Caco-2 (cell line): ENCODE results near the gene SDK2. TPM values are rescaled to one million over a fixed set of nuclear protein-coding genes. Genes with fewer than 3 reads are reported as not detected.

Source experiments
- BruUV-seq: library from RNA; stranded (reverse); fragments of 400-500 nt; replicated peaks from 2 replicates; lab custom pipeline; 2021; lab: Mats Ljungman, UMichigan
- CTCF ChIA-PET: fragments of 300-600 bp; sonication (Branson Sonifier 250); formaldehyde crosslinking; loops from one replicate; lab custom pipeline; 2022; ENCODE audit warnings: antibody characterized with exemption; lab: Charles Lee
- POLR2A ChIA-PET: fragments of 300-600 bp; sonication (Branson Sonifier 250); formaldehyde crosslinking; loops from one replicate; lab custom pipeline; 2022; ENCODE audit warnings: antibody characterized with exemption; lab: Charles Lee
- DNase-seq, 2 experiments: peaks; one replicate each; pipeline versions ENCODE4 v3.0.0 to v3.0.0-alpha.2; 2020 to 2022
- H3K27me3 ChIP-seq: replicated peaks from 2 replicates; pipeline ENCODE4 v1.6.0; 2011; ENCODE audit warnings: low read length; ENCODE audit not compliant: control insufficient read depth, insufficient read depth
- H3K36me3 ChIP-seq: 2 replicates; pipeline ENCODE4 v1.5.1; 2011; ENCODE audit warnings: low read length; ENCODE audit not compliant: control insufficient read depth, insufficient read depth
- H3K4me1 ChIP-seq: fragments of 250-450 bp; sonication (Bioruptor Pico); 2 replicates; pipeline ENCODE4 v1.5.1; 2020; ENCODE audit warnings: mild to moderate bottlenecking
- H3K4me3 ChIP-seq: 2 replicates; pipeline ENCODE4 v1.5.1; 2011; ENCODE audit warnings: low read depth, mild to moderate bottlenecking, control low read depth, low read length
- H3K9me3 ChIP-seq: fragments of 250-450 bp; sonication (Bioruptor Pico); 2 replicates; pipeline ENCODE4 v1.5.1; 2020; ENCODE audit warnings: mild to moderate bottlenecking, moderate library complexity
- H3K27ac Mint-ChIP-seq: one replicate; pipeline ENCODE4 v1.8.0; 2022; ENCODE audit warnings: mixed read lengths; ENCODE audit not compliant: unreplicated experiment
- H3K27me3 Mint-ChIP-seq: one replicate; pipeline ENCODE4 v1.8.0; 2022; ENCODE audit warnings: mixed read lengths; ENCODE audit not compliant: insufficient read depth, unreplicated experiment
- H3K36me3 Mint-ChIP-seq: one replicate; pipeline ENCODE4 v1.8.0; 2022; ENCODE audit warnings: mild to moderate bottlenecking, mixed read lengths; ENCODE audit not compliant: insufficient read depth, unreplicated experiment
- H3K4me1 Mint-ChIP-seq: one replicate; pipeline ENCODE4 v1.8.0; 2022; ENCODE audit warnings: low read depth, mixed read lengths; ENCODE audit not compliant: unreplicated experiment
- H3K4me3 Mint-ChIP-seq: one replicate; pipeline ENCODE4 v1.8.0; 2022; ENCODE audit warnings: mild to moderate bottlenecking, moderate library complexity, mixed read lengths; ENCODE audit not compliant: unreplicated experiment
- H3K9me3 Mint-ChIP-seq: one replicate; pipeline ENCODE4 v1.8.0; 2022; ENCODE audit warnings: mixed read lengths; ENCODE audit not compliant: unreplicated experiment
- CTCF ChIP-seq, 2 experiments: fragments of 200-600 bp in 1 of 2; IDR thresholded peaks; 1 replicate in 1 of 2; 2 replicates in 1 of 2; pipeline versions ENCODE4 v1.5.1 to v1.8.0; 2011 to 2022; ENCODE audit warnings: antibody characterized with exemption in 1 of 2, control low read depth in 1 of 2, inconsistent platforms in 1 of 2, low read depth in 1 of 2, low read length in 1 of 2, mild to moderate bottlenecking in 1 of 2, moderate library complexity in 1 of 2; ENCODE audit not compliant: insufficient read depth in 1 of 2, severe bottlenecking in 1 of 2, unreplicated experiment in 1 of 2
- intact Hi-C: fragments of 100-400 bp; cut with micrococcal nuclease; formaldehyde crosslinking; loops from one replicate; pipeline ENCODE4 v1.10.0; 2022; ENCODE audit not compliant: unreplicated experiment
- total RNA-seq: library from RNA; stranded (reverse); gene quantifications from 2 replicates; pipeline ENCODE4 v1.2.3, GENCODE V29; 2022

Gene SDK2
- total RNA-seq, 1 experiment from 2014 or later = 0.09 TPM

GRCh38 chr17:73439597-73439996, 204.6 kb downstream of the SDK2 start:
- Mint-ChIP-seq H3K27me3 (peaks cover 17% of the 10 kb centered on the region), H3K4me1 (no peaks in the 10 kb centered on the region), H3K4me3 (no peak overlapping the region), H3K27ac (no peak overlapping the region), H3K9me3 (no peaks in the 10 kb centered on the region), H3K36me3 (no peaks in the 10 kb centered on the region)
- no TSS peak for BruUV-seq
- no peak for DNase-seq
- intact Hi-C loops = no loop called here
- CTCF ChIA-PET = no interaction called here
- no peak for TF ChIP-seq CTCF (IDR thresholded peaks at IDR 0.05; ENCODE audit: insufficient read depth in 1 of 2, low read depth in 1 of 2, low read length in 1 of 2, severe bottlenecking in 1 of 2, unreplicated experiment in 1 of 2)
- H3K27me3 ChIP-seq = no peaks in the 10 kb centered on the region
- no peak overlapping the region for H3K4me3 ChIP-seq
- no peaks in the 10 kb centered on the region for H3K36me3 ChIP-seq
- no peaks in the 10 kb centered on the region for H3K4me1 ChIP-seq
- POLR2A ChIA-PET = no interaction called here
- H3K9me3 ChIP-seq = no peaks in the 10 kb centered on the region; the same call in 1 of the 2 replicates

- Histone ChIP-seq H3K4me1 (no peaks in the 10 kb centered on the region), H3K27me3 (no peaks in the 10 kb centered on the region; the same call in 1 of the 2 replicates), H3K4me3 (no peak overlapping the region), H3K9me3 (no peaks in the 10 kb centered on the region; the same call in 1 of the 2 replicates), H3K36me3 (no peaks in the 10 kb centered on the region)
- CTCF ChIA-PET = no interaction called here
- intact Hi-C loops = no loop called here
- Mint-ChIP-seq H3K4me3 (no peak overlapping the region), H3K27ac (no peak overlapping the region), H3K9me3 (no peaks in the 10 kb centered on the region), H3K4me1 (no peaks in the 10 kb centered on the region), H3K27me3 (peaks cover 17% of the 10 kb centered on the region), H3K36me3 (no peaks in the 10 kb centered on the region)
- POLR2A ChIA-PET = no interaction called here
- TF ChIP-seq CTCF (IDR thresholded peaks at IDR 0.05; ENCODE audit: insufficient read depth in 1 of 2, low read depth in 1 of 2, low read length in 1 of 2, severe bottlenecking in 1 of 2, unreplicated experiment in 1 of 2) = no peak
- no TSS peak for BruUV-seq
- no peak for DNase-seq
Measured at GRCh38 chr17:73437826-73438225, 206.4 kb downstream of the SDK2 start.

DNA sequence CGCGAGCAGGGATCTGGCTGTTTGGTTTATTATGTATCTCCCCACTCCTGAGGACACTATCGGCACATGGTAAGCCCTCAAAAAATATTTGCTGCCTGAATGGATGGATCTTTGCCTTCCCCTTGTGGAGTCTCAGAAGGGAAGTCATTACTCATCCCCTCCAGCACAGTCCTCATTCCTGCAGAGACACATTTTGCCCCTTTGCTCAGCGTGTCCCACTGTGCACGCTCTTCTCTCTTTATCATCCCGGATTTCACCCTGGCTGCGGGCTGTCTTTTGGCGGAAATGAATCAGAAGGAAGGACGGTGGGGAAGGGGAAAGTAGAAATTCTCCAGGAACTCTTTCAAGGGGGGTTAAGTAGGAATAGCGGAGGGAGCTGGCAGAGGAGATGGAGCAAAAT, 207.3 kb downstream of the SDK2 start:
- BruUV-seq = no TSS peak
- Mint-ChIP-seq H3K27ac (no peak overlapping the region), H3K4me3 (no peak overlapping the region), H3K36me3 (no peaks in the 10 kb centered on the region), H3K9me3 (no peaks in the 10 kb centered on the region), H3K27me3 (peaks cover 20% of the 10 kb centered on the region), H3K4me1 (no peaks in the 10 kb centered on the region)
- Histone ChIP-seq H3K27me3 (no peaks in the 10 kb centered on the region; the same call in 1 of the 2 replicates), H3K9me3 (no peaks in the 10 kb centered on the region; the same call in 1 of the 2 replicates), H3K4me3 (no peak overlapping the region), H3K36me3 (no peaks in the 10 kb centered on the region), H3K4me1 (no peaks in the 10 kb centered on the region)
- POLR2A ChIA-PET = no interaction called here
- DNase-seq = no peak
- intact Hi-C loops = no loop called here
- CTCF ChIA-PET = no interaction called here
- no peak for TF ChIP-seq CTCF (IDR thresholded peaks at IDR 0.05; ENCODE audit: insufficient read depth in 1 of 2, low read depth in 1 of 2, low read length in 1 of 2, severe bottlenecking in 1 of 2, unreplicated experiment in 1 of 2)
